DLD1 (cell line): Measurements from ENCODE around the gene HAO1.

Experiments
- in situ Hi-C: cut with HindIII; loops from 2 replicates; pipeline ENCODE4 v1.10.0; 2017; ENCODE audit warnings: low sequenced_read_pairs

The HAO1 gene

GRCh38 chr20:7930343-7930742 lies 9.9 kb downstream of the HAO1 start:
- in situ Hi-C loops = no loop called here

GRCh38 chr20:7926767-7927166 lies 13.5 kb downstream of the HAO1 start:
- in situ Hi-C loops = no loop called here

GRCh38 chr20:7926323-7926722 lies 13.9 kb downstream of the HAO1 start:
- in situ Hi-C loops = no loop called here

DNA sequence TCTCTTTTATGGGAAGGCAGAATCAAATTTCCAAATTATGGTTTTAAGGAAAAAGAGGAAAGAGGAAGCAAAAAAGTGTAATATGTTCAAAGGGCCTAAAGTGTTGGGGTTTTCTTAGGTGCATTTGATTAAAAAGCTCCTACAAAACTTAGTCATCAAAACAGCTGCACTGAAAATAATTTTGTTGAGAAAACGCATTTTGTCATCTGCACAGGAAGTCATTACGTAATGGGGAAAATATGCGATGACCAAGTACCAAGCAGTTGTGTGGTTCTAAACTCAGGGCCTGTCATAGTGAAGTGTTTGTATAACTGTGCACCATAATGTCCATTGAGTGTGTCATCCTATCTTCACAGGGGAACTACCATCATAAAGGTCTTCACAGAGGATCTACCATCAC lies 15.6 kb downstream of the HAO1 start:
- in situ Hi-C loops = no loop called here

DNA sequence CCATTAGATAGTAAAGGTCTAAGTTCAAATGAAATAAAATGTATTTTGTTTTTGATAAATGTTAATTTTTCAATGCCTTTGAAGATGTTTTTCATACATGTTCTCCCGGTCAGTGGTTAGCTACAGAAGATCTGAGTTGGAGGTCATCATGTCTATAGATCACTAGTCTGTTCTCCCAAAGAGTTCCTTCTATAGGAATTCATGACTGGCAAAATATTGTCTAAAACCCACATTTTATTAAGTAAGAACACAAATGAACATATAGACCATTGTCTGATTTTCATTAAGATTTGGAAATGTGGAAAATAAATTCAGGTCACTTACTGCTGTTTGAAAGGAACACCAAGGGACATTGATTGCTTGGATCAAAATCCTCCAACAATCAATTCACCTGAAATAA lies 23.6 kb downstream of the HAO1 start:
- in situ Hi-C loops = no loop called here

DNA sequence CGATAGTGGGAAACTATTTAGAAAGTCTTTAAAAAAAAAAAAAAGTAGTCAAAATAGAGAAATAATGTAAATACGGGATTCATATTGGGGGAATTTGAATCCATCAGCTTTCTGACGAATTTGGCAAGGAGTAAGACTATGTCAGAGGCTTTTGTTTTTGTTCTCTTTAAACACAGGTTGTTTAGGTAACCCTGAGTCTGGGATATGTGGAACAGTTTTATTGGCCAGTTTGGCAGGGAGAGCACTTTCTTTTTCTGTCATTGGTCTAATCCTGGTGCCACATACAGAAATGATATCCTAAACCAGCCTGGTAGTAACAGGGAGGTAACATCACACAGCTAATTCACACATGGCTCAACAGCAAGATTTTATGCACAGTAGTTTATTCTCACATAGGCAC lies 27.7 kb downstream of the HAO1 start:
- in situ Hi-C loops = no loop called here

DNA sequence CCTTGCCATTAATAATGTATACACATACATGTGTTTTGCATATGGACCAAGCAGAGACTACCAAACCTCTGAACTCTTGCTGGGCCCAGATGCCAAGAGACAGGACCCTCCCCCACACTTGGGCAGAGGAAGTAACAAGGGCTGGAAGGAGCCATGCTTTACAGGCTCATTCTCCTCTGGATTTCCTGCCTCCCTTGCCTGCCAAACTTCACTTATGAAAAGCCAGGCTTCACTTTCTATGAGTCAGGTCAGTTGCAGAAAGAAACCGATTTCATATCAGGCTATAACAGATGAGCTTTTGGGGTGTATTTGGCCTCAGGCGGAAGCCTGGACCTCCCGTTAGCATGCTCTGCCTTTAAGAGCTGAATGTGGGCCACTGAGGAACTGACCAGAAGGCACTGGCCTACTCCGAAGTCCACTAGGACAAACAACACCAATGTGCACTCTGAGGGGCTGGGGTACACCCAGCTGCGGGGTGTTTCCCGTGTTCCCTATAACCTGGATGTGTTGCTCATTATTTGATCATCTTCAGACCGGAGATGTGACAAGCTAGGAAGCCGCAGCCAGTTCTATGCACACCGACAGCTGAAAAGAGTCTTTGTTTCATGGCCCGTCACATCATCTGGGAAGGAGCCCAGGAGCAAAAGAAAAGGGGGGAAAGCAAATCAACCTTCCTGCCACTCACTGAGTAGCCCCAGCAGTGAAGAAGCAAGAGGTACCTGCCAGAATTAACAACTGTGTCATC lies 28.5 kb downstream of the HAO1 start:
- in situ Hi-C loops = no loop called here

DNA sequence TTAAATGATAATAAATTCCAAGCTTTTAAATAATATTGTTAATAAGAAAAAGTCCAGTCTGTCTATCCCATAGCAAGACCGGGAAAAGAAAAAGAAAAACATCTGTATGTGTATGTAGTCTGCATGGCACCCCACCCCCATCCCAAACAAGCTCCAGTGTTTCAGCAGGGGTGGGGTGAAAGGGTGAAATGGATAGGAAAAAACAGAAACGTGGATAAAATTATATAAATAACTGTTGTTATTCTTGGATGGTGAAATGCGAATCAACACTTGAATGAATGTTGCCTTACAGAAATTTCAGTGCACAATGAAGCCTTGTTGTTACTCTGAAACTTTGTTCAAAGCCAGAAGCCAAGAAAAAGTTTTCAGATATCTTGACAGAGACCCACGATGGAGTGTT lies 31.4 kb downstream of the HAO1 start:
- in situ Hi-C loops = no loop called here

DNA sequence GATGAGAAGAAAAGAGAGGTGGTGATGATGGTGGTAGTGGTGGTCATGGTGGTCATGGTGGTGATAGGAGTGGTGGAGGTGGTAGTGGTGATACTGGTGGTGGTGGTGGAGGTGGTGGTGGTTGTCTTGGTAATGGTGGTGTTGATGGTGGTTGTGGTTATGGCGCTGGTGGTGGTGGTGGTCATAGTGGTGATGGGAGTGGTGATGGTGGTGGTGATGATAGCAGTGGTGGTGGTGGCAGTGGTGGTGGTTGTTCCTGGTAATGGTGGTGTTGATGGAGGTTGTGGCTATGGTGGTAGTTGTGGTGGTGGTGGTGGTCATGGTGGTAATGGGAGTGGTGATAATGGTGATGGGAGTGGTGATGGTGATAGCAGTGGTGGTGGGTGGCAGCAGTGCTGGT lies 36.8 kb downstream of the HAO1 start:
- in situ Hi-C loops = no loop called here

DNA sequence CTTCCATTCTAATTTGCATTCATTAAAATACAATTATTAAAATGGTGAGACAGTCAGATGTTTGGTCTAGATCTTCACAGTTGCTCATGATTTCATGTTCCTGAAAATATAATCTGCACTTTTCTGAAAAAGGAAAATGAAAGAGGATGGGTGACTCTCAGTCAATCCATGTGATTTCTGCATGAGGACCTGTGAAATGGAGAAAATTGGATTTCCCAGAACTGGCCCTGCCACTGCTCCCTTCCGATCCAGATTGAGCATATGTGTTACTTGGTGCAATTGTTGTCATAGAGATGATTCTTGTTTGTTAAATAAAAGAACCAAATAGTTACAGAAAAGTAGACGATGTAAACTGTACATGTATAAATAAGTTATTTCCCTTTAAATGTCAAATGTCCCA lies 37.4 kb downstream of the HAO1 start:
- in situ Hi-C loops = no loop called here

GRCh38 chr20:7897781-7898364 lies 42.4 kb downstream of the HAO1 start:
- in situ Hi-C loops = no loop called here

- in situ Hi-C loops = no loop called here
Observed at GRCh38 chr20:7893014-7893730, 47.1 kb downstream of the HAO1 start.

GRCh38 chr20:7891705-7892104 lies 48.6 kb downstream of the HAO1 start:
- in situ Hi-C loops = no loop called here

DNA sequence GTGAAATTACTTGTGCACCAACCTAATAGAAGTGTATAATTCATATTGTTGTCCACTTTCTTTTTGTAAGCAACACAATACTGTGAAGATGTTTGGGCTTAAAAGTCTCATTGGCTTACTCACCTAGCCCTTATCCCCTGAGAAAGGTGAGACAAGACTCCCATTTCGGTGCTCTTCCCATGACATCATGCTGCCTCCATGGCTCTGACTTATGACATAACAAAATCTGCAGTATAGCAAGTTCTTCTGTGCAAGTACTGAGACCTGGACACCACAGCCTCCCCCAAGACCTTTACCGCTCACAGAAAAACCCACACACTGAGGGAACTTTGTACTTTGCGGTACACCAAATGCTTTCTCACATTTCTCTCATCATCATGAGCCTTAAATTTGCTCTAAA lies 50.5 kb downstream of the HAO1 start:
- in situ Hi-C loops = no loop called here

DNA sequence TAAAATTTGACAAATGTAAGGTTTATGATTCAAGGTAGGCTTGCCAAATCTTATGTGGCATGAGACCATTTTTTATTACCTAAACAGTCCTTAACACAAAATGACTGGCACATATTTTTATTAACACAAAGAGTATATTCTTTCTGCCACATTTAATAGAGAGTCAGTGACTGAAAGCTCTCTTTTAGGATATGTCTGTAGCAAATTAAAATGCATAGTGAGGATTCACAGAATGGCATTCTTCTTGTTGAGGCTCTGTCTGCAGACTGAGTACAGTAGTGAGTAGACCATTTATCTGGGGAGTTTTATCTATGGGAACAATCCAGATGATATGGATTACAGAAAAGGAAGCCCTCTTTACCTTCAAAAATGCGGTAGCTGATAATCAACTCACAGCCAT lies 56.5 kb downstream of the HAO1 start:
- in situ Hi-C loops = no loop called here

GRCh38 chr20:7883309-7883708 lies 56.9 kb downstream of the HAO1 start:
- in situ Hi-C loops = no loop called here

DNA sequence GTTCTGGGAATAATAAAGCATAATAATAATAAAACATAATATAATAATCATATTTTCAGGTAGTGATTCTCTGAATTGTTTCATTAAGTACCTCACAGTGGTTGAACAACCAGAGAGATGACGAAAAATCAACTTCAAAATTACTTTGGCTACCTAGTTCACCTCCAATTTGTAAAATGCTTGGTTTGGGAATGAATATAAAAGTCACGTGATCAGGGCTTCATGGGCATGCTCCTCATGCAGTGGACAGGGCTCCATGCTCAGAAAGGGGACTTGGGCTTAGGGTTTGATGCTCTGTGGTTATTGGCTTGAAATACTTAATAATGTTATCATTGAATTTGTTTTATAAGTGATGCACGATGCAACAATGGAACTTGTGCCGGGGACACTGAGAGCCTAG lies 58.2 kb downstream of the HAO1 start:
- in situ Hi-C loops = no loop called here

DNA sequence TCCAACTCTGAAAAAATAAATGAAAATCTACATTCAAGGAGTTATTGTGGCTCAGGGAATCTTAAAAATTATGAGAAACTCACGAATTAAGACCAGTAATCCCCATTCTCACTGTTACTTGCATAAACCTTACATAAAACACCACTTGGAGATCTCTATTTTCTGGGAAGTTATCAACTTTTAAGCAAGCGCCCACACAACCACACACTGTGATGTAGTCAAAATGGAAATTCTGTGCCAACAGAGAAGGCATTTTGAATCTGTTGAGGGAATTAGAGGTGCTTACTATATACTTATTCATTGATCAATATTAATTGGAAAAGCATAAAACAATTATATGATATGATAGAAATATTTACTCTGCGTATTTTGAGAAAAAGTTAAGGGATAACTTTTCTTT lies 58.7 kb downstream of the HAO1 start:
- in situ Hi-C loops = no loop called here

GRCh38 chr20:7879883-7880282 lies 60.4 kb downstream of the HAO1 start:
- in situ Hi-C loops = no loop called here

DNA sequence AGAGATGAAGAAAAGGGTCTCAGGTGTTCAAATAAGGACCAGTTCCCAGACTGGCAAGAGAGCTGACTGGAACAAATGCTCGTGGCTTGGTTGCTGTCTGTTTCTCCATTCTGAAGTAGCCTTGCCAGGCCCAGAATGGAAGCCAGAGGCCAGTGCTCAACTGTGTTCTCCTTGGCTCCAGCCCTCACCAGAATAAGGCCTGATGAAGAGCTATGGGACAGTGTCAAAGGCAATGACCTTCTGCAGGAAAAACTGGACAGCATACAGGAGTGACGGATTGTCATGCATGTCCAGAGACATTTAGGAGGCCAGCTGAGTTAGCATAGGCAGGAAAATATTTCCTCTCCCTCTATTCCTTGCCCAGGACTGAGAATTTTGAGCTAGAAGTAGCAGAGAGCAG lies 72.2 kb downstream of the HAO1 start:
- in situ Hi-C loops = no loop called here

DNA sequence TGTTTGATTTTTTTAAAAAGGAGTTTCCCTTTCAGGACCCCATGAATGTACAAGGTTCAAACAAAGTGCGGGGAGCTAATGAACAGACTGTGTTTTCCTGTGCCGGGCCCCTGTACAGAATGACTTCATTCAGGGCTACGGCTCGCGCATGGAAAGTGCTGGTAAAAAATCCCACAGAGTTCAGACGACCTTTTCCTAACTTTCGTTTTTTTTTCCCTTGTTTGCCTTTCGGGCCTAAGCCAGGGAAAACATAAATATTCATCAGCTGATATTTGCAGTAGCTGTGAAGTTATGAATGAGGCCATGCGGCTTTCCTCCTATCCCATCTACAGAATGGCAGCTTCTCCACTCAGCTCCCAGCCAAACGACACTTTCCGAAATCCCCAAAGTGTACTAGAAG lies 74.0 kb downstream of the HAO1 start:
- in situ Hi-C loops = no loop called here

DNA sequence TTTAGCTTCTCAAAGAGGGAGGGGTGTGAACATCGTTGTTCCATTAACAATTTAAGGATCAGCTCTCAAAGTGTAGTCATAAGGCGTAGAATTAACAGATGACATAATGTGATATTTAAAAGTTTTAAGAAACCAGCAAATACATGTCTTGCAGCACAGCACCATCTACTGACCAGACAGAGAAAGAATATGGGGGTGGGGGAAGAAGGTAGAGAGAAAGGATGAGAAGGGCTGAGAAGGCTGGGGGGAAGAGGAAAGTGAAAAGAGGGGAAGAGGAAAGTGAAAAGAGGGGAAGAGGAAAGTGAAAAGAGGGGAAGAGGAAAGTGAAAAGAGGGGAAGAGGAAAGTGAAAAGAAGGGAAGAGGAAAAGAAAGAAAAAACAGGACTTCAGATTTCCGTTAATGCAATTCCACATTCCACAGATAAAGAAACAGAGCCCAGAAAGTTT lies 80.9 kb downstream of the HAO1 start:
- in situ Hi-C loops = no loop called here
